Progenitor cell of endocrine pancreas (in vitro differentiated cells): ENCODE measurements around the gene BMP5. TPM values are rescaled to one million over a fixed set of nuclear protein-coding genes. Genes with fewer than 3 reads are reported as not detected.

ENCODE experiments used
- DNase-seq: peaks from one replicate; pipeline ENCODE4 v3.0.0; 2021; ENCODE audit warnings: low spot score; ENCODE audit not compliant: unreplicated experiment
- H3K27ac Mint-ChIP-seq: 2 replicates; pipeline ENCODE4 v1.8.0; 2021; ENCODE audit warnings: mild to moderate bottlenecking, moderate library complexity, mixed read lengths
- H3K27me3 Mint-ChIP-seq: 2 replicates; pipeline ENCODE4 v1.8.0; 2021; ENCODE audit warnings: mixed read lengths
- H3K36me3 Mint-ChIP-seq: 2 replicates; pipeline ENCODE4 v1.8.0; 2022; ENCODE audit warnings: mixed read lengths; ENCODE audit not compliant: insufficient read depth
- H3K4me1 Mint-ChIP-seq: 2 replicates; pipeline ENCODE4 v1.8.0; 2021; ENCODE audit warnings: low read depth, mixed read lengths
- H3K4me3 Mint-ChIP-seq: 2 replicates; pipeline ENCODE4 v1.8.0; 2021; ENCODE audit warnings: low read depth, mild to moderate bottlenecking, moderate library complexity, mixed read lengths
- H3K9me3 Mint-ChIP-seq: 2 replicates; pipeline ENCODE4 v1.8.0; 2021; ENCODE audit warnings: low read depth, mixed read lengths
- total RNA-seq: library from RNA; stranded (reverse); gene quantifications from 2 replicates; pipeline ENCODE4 v1.2.1, GENCODE V29; 2021
- TF ChIP-seq, protein P1 (sequence below): fragments of 200-600 bp; sonication (generic); IDR thresholded peaks from one replicate; pipeline ENCODE4 v1.5.0; 2021; ENCODE audit warnings: antibody characterized with exemption, mild to moderate bottlenecking; ENCODE audit not compliant: unreplicated experiment

The BMP5 gene
- total RNA-seq, 1 donor from 2014 or later = 0.91 TPM

DNA sequence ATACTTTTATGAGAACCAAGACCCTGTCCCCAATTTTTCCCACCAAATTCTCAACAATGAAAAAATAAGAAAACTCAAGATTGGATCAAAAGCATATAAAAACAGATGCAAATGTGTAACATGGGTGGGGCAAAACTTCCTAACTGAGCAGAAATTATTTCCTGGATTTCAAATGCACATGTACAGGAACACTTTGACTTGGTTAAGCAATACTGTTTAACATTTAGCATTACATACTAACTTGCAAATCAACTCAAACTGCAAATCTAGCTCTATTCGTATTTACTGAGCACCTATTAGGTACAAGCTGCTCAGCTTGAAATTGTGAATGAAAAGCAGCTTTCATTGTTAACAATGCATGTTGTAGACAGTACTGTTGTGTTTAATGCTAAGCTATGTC, 40.2 kb downstream of the BMP5 start:
- no peak for DNase-seq
- no peak overlapping the region for H3K4me3 Mint-ChIP-seq
- no peak overlapping the region for H3K27ac Mint-ChIP-seq
- peaks cover 40% of the 10 kb centered on the region for H3K27me3 Mint-ChIP-seq
- peaks cover 5% of the 10 kb centered on the region for H3K9me3 Mint-ChIP-seq
- TF ChIP-seq, protein P1, sequence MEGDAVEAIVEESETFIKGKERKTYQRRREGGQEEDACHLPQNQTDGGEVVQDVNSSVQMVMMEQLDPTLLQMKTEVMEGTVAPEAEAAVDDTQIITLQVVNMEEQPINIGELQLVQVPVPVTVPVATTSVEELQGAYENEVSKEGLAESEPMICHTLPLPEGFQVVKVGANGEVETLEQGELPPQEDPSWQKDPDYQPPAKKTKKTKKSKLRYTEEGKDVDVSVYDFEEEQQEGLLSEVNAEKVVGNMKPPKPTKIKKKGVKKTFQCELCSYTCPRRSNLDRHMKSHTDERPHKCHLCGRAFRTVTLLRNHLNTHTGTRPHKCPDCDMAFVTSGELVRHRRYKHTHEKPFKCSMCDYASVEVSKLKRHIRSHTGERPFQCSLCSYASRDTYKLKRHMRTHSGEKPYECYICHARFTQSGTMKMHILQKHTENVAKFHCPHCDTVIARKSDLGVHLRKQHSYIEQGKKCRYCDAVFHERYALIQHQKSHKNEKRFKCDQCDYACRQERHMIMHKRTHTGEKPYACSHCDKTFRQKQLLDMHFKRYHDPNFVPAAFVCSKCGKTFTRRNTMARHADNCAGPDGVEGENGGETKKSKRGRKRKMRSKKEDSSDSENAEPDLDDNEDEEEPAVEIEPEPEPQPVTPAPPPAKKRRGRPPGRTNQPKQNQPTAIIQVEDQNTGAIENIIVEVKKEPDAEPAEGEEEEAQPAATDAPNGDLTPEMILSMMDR = no peak
- no peaks in the 10 kb centered on the region for H3K36me3 Mint-ChIP-seq
- H3K4me1 Mint-ChIP-seq = peaks cover 8% of the 10 kb centered on the region

GRCh38 chr6:55833284-55833683, 42.1 kb downstream of the BMP5 start:
- Mint-ChIP-seq H3K4me1 (peaks cover 10% of the 10 kb centered on the region), H3K27me3 (peaks cover 44% of the 10 kb centered on the region), H3K27ac (no peak overlapping the region), H3K4me3 (no peak overlapping the region), H3K36me3 (no peaks in the 10 kb centered on the region), H3K9me3 (peaks cover 5% of the 10 kb centered on the region)
- DNase-seq = no peak
- TF ChIP-seq, protein P1 = no peak

- H3K4me1 Mint-ChIP-seq = peaks cover 39% of the 10 kb centered on the region
- peaks cover 35% of the 10 kb centered on the region for H3K27me3 Mint-ChIP-seq
- H3K4me3 Mint-ChIP-seq = no peak overlapping the region
- peak overlapping the region; percentile 18 for H3K27ac Mint-ChIP-seq
- H3K9me3 Mint-ChIP-seq = no peaks in the 10 kb centered on the region
- TF ChIP-seq, protein P1 = no peak
- no peaks in the 10 kb centered on the region for H3K36me3 Mint-ChIP-seq
- no peak for DNase-seq
Measured at GRCh38 chr6:55827818-55828522, 47.4 kb downstream of the BMP5 start.

- Mint-ChIP-seq H3K4me1 (peaks cover 37% of the 10 kb centered on the region), H3K4me3 (no peak overlapping the region), H3K27ac (peak overlapping the region; percentile 17), H3K9me3 (no peaks in the 10 kb centered on the region), H3K36me3 (no peaks in the 10 kb centered on the region), H3K27me3 (peaks cover 26% of the 10 kb centered on the region)
- no peak for DNase-seq
- TF ChIP-seq, protein P1 = no peak
Measured at GRCh38 chr6:55826941-55827340, 48.4 kb downstream of the BMP5 start.

DNA sequence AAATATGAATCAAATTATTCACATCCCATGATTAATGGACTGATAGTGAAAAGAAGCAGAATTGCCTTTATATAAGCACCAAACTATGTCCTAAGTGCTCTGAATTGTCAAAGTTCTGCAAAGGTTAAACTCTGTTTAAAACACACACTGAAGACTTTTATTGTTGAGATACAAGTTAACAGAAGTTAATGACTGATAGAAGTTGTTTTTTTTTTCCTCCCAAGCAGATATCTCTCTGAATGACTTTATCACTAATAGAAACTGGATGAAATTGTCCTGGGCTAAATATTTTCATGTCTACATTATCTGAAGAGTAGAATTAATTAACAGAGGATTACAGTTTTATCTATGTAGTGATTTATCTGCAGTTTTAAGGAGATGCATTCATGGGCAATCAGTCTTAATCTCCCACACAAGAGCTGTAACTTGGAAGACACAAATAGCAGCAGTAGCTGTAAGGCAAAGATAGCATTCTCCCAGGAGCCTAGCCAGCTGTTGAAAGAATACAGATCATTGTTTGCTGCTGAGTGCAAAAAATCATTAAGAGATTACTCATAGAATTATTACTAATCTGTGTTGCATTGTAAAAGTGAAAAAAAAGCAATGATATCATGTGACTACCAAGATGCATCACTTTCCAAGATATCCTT, 49.9 kb downstream of the BMP5 start:
- TF ChIP-seq, protein P1 = no peak
- no peaks in the 10 kb centered on the region for H3K9me3 Mint-ChIP-seq
- peaks cover 15% of the 10 kb centered on the region for H3K27me3 Mint-ChIP-seq
- no peak for DNase-seq
- peaks cover 37% of the 10 kb centered on the region for H3K4me1 Mint-ChIP-seq
- no peak overlapping the region for H3K4me3 Mint-ChIP-seq
- H3K27ac Mint-ChIP-seq = peak overlapping the region; percentile 63
- H3K36me3 Mint-ChIP-seq = no peaks in the 10 kb centered on the region
